AG10803 (cell line): Measurements from ENCODE around the gene IQCK.

Experiments
- DNase-seq: peaks from one replicate; pipeline ENCODE4 v3.0.0; 2010; ENCODE audit warnings: low read depth
- H3K4me3 ChIP-seq: 2 replicates; pipeline ENCODE4 v1.5.1; 2011; ENCODE audit warnings: mild to moderate bottlenecking, low read length, control low read depth
- TF ChIP-seq, protein P1 (sequence below): conservative IDR thresholded peaks from 2 replicates; pipeline ENCODE4 v1.5.1; 2011; ENCODE audit warnings: mild to moderate bottlenecking, low read length, control low read depth, inconsistent platforms

Gene IQCK

DNA sequence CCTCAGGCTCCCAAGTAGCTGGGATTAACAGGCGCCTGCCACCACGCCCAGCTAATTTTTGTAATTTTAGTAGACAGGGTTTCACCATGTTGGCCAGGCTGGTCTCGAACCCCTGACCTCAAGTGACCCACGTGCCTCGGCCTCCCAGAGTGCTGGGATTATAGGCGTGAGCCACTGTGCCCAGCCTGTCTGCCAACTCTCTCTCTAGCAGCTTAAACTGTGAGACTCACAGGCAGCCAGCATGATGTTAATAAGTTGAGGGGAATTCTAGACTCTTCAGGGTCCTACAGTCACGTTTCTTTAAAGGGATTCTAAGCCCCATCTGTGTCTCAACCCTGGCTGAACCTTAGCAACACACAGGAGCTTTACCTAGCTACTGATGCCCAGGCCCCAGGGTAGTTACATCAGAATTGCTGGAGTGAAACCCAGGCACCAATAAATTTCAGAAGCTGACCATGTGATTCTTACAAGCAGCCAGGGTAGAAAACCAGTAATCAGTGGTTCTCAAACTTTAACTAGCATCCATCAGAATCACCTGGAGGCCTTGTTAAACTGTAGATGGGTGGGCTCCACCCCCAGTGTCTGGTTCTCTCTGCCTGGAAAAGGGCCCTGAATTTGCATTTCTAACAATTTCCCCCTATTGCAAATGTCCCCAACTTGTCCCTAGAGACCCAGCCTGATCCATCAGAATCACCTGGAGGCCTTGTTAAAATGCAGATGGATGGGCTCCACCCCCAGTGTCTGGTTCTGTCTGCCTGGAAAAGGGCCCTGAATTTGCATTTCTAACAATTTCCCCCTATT is 135.9 kb downstream of the IQCK start:
- no peak for DNase-seq
- TF ChIP-seq, protein P1, sequence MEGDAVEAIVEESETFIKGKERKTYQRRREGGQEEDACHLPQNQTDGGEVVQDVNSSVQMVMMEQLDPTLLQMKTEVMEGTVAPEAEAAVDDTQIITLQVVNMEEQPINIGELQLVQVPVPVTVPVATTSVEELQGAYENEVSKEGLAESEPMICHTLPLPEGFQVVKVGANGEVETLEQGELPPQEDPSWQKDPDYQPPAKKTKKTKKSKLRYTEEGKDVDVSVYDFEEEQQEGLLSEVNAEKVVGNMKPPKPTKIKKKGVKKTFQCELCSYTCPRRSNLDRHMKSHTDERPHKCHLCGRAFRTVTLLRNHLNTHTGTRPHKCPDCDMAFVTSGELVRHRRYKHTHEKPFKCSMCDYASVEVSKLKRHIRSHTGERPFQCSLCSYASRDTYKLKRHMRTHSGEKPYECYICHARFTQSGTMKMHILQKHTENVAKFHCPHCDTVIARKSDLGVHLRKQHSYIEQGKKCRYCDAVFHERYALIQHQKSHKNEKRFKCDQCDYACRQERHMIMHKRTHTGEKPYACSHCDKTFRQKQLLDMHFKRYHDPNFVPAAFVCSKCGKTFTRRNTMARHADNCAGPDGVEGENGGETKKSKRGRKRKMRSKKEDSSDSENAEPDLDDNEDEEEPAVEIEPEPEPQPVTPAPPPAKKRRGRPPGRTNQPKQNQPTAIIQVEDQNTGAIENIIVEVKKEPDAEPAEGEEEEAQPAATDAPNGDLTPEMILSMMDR = no peak
- no peak overlapping the region for H3K4me3 ChIP-seq

DNA sequence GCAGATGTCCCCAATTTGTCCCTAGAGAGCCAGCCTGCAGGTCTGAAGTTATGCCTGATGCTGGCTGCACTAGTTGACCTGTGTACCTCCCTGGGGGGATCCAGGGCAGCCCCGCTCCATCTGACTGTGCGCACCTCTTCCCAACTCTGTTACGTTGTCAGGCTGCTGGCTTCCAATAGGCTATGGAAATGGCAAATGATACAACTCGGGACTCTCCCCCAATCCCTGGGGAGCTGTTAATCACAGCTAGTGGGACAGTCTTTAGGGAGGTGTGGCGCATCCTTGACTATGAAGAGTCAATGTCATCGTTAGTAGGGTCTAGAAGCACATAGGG is 136.4 kb downstream of the IQCK start:
- DNase-seq = no peak
- H3K4me3 ChIP-seq = no peak overlapping the region
- TF ChIP-seq, protein P1 = no peak

DNA sequence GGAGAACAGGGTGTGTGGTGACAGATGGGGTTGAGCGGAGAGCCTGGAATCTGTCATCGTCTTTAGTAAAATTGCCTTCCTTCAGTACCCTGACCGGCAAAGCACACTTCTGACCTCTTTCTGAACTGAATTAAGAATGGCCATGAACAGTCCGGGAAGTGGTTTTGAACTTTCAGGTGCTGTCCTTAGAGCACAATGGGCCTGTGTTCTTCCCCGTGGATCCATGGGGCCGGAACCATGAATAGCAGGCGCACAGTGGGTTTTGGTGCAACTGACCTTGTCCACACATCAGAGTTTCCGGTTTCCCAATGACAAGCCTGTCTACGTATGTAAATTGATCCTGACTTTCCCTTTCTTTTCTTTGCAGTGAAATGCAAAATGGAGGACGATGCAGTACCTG is 138.0 kb downstream of the IQCK start:
- TF ChIP-seq, protein P1 = no peak
- no peak for DNase-seq
- H3K4me3 ChIP-seq = no peak overlapping the region

DNA sequence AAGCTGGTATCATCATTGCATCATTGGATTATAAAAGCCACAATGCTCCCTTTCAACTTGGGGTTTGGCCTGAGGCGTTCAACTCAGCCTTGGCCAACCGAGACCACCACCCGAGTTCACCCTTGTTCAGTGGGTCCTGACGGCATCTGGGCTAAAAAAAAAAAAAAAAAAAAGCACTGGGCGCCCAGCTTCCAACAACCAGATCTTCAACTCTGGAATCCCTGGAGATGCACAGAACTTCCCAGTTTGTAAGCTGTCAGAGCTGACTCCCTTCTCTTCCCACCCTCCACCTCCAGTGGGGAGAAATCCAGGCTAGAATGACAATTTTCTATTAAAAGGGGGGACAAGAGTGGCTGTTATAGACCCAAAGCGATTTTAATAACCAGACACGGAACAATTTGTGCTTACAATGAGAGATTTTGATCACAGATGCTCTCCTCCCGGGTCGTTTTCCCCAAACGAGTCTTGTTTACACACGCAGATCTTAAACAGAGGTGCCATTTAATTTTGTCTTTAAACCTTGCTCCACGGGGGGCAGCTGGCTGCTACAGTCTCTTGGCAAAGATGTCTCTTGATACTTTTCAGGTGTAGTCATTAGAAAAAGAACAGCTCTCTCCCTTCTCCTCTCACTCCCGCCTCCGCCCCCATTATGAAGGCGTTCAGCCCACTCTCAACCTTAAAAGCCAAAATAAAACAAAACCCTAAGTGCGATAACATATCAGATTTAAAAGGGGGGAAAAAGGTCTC is 139.7 kb downstream of the IQCK start:
- TF ChIP-seq, protein P1 = no peak
- no peak overlapping the region for H3K4me3 ChIP-seq
- no peak for DNase-seq

DNA sequence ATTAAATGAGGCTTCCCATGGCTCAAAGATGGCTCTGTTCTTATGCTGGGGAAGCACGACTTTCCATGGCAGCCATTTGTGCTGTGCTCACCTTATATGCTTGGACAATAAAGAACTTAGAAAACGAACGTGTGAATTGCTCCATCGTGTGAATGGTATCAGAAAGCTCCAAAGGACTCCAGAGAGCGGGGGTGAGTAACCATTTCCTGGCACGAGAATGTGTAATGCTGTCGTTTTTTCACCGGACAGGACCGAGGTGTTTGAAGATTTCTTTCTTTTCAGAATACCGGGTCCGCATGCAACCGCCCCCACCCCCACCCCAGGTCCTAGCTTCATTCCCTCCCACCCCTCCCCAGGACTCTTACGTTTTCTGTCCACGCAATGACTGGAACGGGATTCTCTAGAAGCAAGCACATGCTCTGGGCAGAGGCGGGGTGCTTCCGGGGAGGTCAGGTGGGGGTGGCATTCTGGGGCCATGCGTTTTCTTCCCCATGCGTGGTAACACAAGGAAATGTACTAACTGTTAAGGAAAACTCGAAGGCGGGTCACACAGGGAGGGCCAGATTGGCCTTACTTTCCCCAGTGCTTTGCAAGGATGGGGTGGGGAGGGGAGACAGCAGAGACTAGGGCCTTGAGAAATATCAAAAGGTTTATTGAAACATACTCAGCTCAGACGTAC is 140.4 kb downstream of the IQCK start:
- TF ChIP-seq, protein P1 = no peak
- H3K4me3 ChIP-seq = no peak overlapping the region
- no peak for DNase-seq

DNA sequence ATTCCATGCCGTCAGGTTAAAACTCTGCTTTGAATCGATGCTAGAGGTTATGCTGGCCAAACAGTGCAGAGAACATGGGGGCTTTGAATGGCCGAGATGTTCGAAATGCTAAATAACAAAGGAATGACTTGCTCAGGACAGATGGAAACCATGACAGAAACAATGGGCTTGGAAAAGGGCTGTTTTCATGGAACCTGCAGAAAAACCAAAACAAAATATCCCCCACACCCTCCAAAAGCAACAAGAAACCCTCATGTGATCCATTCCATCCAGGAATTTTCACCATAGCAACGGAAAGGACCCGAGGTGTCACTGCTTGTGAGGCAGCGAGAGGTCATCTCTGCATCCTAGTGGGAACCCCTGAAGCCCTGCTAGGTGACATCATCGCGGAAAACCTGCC is 141.1 kb downstream of the IQCK start:
- H3K4me3 ChIP-seq = no peak overlapping the region
- no peak for DNase-seq
- TF ChIP-seq, protein P1 = no peak
